Activated CD4-positive, alpha-beta T cell treated with anti-CD3 and anti-CD28 coated beads for 36 hours (primary cell): Measurements from ENCODE around the gene C1orf141. TPM values are rescaled to one million over a fixed set of nuclear protein-coding genes. Genes with fewer than 3 reads are reported as not detected.

ENCODE experiments used
- total RNA-seq, 2 experiments: library from RNA; stranded (reverse); gene quantifications; one replicate each; pipeline ENCODE4 v1.2.3, GENCODE V29; 2021

Gene C1orf141
- total RNA-seq, 2 experiments from 2014 or later, result 0.11 TPM; not detected in 1

Other genes starting within 250 kb of the C1orf141 start
- gene DNAI4, start 210.1 kb downstream of the C1orf141 start, total RNA-seq, result 1 to 10 TPM in 1 of 2 experiments, under 1 TPM in 1; 0.87 to 3.6 TPM
- 10 to 100 TPM; 49.7 to 51.5 TPM for gene MIER1, start 210.0 kb downstream of the C1orf141 start, total RNA-seq
- 10 to 100 TPM in 1 of 2 experiments, 1 to 10 TPM in 1; 8.7 to 10.3 TPM for gene SLC35D1, start 80.8 kb downstream of the C1orf141 start, total RNA-seq
- 1 to 10 TPM; 7.1 to 9.3 TPM for gene IL23R, start 31.5 kb upstream of the C1orf141 start, total RNA-seq
- 10 to 100 TPM; 77.9 to 99.2 TPM for gene IL12RB2, start 172.9 kb upstream of the C1orf141 start, total RNA-seq